K562 (cell line): Measurements from ENCODE around the gene EHMT2. TPM values are rescaled to one million over a fixed set of nuclear protein-coding genes. Genes with fewer than 3 reads are reported as not detected.

Experiments
- BMI1 ChIP-seq: fragments of 150-350 bp; IDR thresholded peaks from 2 replicates; pipeline ENCODE4 v1.6.1; 2014; ENCODE audit warnings: low read length
- CBX5 ChIP-seq: IDR thresholded peaks from 2 replicates; pipeline ENCODE4 v1.6.1; 2014; ENCODE audit warnings: low read depth, borderline replicate concordance
- CCAR2 ChIP-seq: fragments of 200-400 bp; formaldehyde crosslinking; IDR thresholded peaks from 2 replicates; pipeline ENCODE4 v1.6.1; 2017; ENCODE audit warnings: mild to moderate bottlenecking, low read depth, low read length
- CXXC5 ChIP-seq: fragments of 250-450 bp; sonication (Bioruptor Pico); IDR thresholded peaks from 2 replicates; pipeline ENCODE4 v1.8.0; 2022; ENCODE audit warnings: inconsistent platforms, mild to moderate bottlenecking, moderate library complexity
- DPF2 ChIP-seq: fragments of 450-650 bp; IDR thresholded peaks from 2 replicates; pipeline ENCODE4 v1.6.1; 2016
- FOXP1 ChIP-seq: sonication (generic); formaldehyde crosslinking; IDR thresholded peaks from 2 replicates; pipeline ENCODE4 v1.8.0; 2022; ENCODE audit warnings: mild to moderate bottlenecking, missing genetic modification reagents
- GABPB2 ChIP-seq: fragments of 250-450 bp; sonication (Bioruptor Pico); conservative IDR thresholded peaks from 2 replicates; pipeline ENCODE4 v1.5.1; 2021; ENCODE audit warnings: mild to moderate bottlenecking
- HDAC6 ChIP-seq: IDR thresholded peaks from 2 replicates; pipeline ENCODE4 v1.6.1; 2012; ENCODE audit warnings: low read depth, mild to moderate bottlenecking, control low read depth, inconsistent platforms, low read length, moderate library complexity
- KLF6 ChIP-seq: fragments of 250-450 bp; sonication (Bioruptor Pico); IDR thresholded peaks from 2 replicates; pipeline ENCODE4 v1.4.0; 2020; ENCODE audit warnings: mild to moderate bottlenecking, moderate library complexity, borderline replicate concordance
- L3MBTL2 ChIP-seq: fragments of 450-650 bp; IDR thresholded peaks from 2 replicates; pipeline ENCODE4 v1.6.1; 2016; ENCODE audit warnings: mild to moderate bottlenecking, moderate library complexity
- LCOR ChIP-seq: sonication (generic); formaldehyde crosslinking; IDR thresholded peaks from 2 replicates; pipeline ENCODE4 v1.8.0; 2022; ENCODE audit warnings: mild to moderate bottlenecking, missing genetic modification reagents
- MTA1 ChIP-seq: fragments of 450-650 bp; IDR thresholded peaks from 2 replicates; pipeline ENCODE4 v1.6.1; 2017; ENCODE audit warnings: borderline replicate concordance
- NONO ChIP-seq, 2 experiments: fragments of 200-400 bp in 1 of 2; fragments of 450-650 bp in 1 of 2; formaldehyde crosslinking in 1 of 2; IDR thresholded peaks; 2 replicates each; pipeline ENCODE4 v1.6.1; 2017; ENCODE audit warnings: low read depth in 2 of 2, mild to moderate bottlenecking in 2 of 2, moderate library complexity in 2 of 2, low read length in 1 of 2
- POLR2H ChIP-seq: IDR thresholded peaks from 2 replicates; pipeline ENCODE4 v1.6.1; 2016; ENCODE audit warnings: missing genetic modification characterization, low read depth, mild to moderate bottlenecking, control low read depth, missing compliant biosample characterization, moderate library complexity
- RB1 ChIP-seq: fragments of 450-650 bp; IDR thresholded peaks from 2 replicates; pipeline ENCODE4 v1.6.1; 2017; ENCODE audit warnings: low read depth, mild to moderate bottlenecking
- RNF2 ChIP-seq: sonication (generic); IDR thresholded peaks from 2 replicates; pipeline ENCODE4 v1.6.1; 2016
- SAFB2 ChIP-seq: fragments of 200-400 bp; formaldehyde crosslinking; IDR thresholded peaks from 2 replicates; pipeline ENCODE4 v1.6.1; 2018; ENCODE audit warnings: borderline replicate concordance, low read length, low read depth, moderate library complexity; ENCODE audit not compliant: severe bottlenecking
- ZBTB17 ChIP-seq: fragments of 450-650 bp; formaldehyde crosslinking; IDR thresholded peaks from 2 replicates; pipeline ENCODE4 v1.4.0; 2020; ENCODE audit warnings: mild to moderate bottlenecking
- ZFP30 ChIP-seq: fragments of 250-450 bp; sonication (Bioruptor Pico); IDR thresholded peaks from 2 replicates; pipeline ENCODE4 v1.8.0; 2022; ENCODE audit warnings: moderate library complexity, mild to moderate bottlenecking, inconsistent platforms, borderline replicate concordance
- ZFX ChIP-seq: sonication (generic); formaldehyde crosslinking; IDR thresholded peaks from 2 replicates; pipeline ENCODE4 v1.8.0; 2022; ENCODE audit warnings: mild to moderate bottlenecking, missing genetic modification reagents, moderate library complexity
- ZNF445 ChIP-seq: fragments of 250-450 bp; sonication (Bioruptor Pico); IDR thresholded peaks from 2 replicates; pipeline ENCODE4 v1.4.0; 2020; ENCODE audit warnings: low read depth, mild to moderate bottlenecking, moderate library complexity
- ZNF589 ChIP-seq: fragments of 200-800 bp; sonication (Bioruptor generic); IDR thresholded peaks from 2 replicates; pipeline ENCODE4 v1.6.1; 2016; ENCODE audit warnings: low read depth, missing genetic modification characterization, missing compliant biosample characterization
- ZNF695 ChIP-seq: fragments of 450-650 bp; formaldehyde crosslinking; IDR thresholded peaks from 2 replicates; pipeline ENCODE4 v1.4.0; 2020; ENCODE audit warnings: mild to moderate bottlenecking, moderate library complexity
- ZNF77 ChIP-seq: fragments of 250-450 bp; sonication (Bioruptor Pico); IDR thresholded peaks from 2 replicates; pipeline ENCODE4 v1.5.0; 2020
- polyA plus RNA-seq, 8 experiments: library from polyadenylated mRNA; depleted of rRNA in 4 of 8; stranded (reverse) in 5 of 8; unstranded in 3 of 8; fragments of >200 nt; fragmentation: Nextera tagmentation in 2 of 8; fragmentation: Illumina TruSeq in 1 of 8; extraction: Ambion mirVana in 2 of 8; extraction: Trizol in 1 of 8; gene quantifications; 2 replicates each; pipeline versions ENCODE4 v1.2.1 to v1.2.3, GENCODE V29; 2011 to 2014; ENCODE audit warnings: inconsistent platforms in 1 of 8, missing spikeins in 1 of 8
- total RNA-seq, 7 experiments: library from RNA; depleted of rRNA in 6 of 7; stranded (reverse); fragments of >200 nt in 6 of 7; fragmentation: Illumina TruSeq in 2 of 7; extraction: Trizol in 2 of 7; gene quantifications; 2 replicates each; pipeline versions ENCODE4 v1.2.1 to v1.2.3, GENCODE V29; 2011 to 2021; ENCODE audit warnings: low replicate concordance in 1 of 7
- TF ChIP-seq, protein P1 (sequence below): fragments of 450-650 bp; IDR thresholded peaks from 2 replicates; pipeline ENCODE4 v1.6.1; 2014; ENCODE audit warnings: low read depth, mild to moderate bottlenecking, moderate library complexity, borderline replicate concordance
- TF ChIP-seq, protein P2 (sequence below): fragments of 450-650 bp; IDR thresholded peaks from 2 replicates; pipeline ENCODE4 v1.6.1; 2017; ENCODE audit warnings: mild to moderate bottlenecking, moderate library complexity
- TF ChIP-seq, protein P3 (sequence below): fragments of 250-450 bp; sonication (Bioruptor Pico); IDR thresholded peaks from 2 replicates; pipeline ENCODE4 v1.4.0; 2020; ENCODE audit warnings: borderline replicate concordance

EHMT2 gene
- total and polyA plus RNA-seq, 9 of the 15 experiments (the other 6 are each of a cell fraction or from before 2014, with no cell fraction given) = 2.1 to 63.8 (median 38.5) TPM

DNA sequence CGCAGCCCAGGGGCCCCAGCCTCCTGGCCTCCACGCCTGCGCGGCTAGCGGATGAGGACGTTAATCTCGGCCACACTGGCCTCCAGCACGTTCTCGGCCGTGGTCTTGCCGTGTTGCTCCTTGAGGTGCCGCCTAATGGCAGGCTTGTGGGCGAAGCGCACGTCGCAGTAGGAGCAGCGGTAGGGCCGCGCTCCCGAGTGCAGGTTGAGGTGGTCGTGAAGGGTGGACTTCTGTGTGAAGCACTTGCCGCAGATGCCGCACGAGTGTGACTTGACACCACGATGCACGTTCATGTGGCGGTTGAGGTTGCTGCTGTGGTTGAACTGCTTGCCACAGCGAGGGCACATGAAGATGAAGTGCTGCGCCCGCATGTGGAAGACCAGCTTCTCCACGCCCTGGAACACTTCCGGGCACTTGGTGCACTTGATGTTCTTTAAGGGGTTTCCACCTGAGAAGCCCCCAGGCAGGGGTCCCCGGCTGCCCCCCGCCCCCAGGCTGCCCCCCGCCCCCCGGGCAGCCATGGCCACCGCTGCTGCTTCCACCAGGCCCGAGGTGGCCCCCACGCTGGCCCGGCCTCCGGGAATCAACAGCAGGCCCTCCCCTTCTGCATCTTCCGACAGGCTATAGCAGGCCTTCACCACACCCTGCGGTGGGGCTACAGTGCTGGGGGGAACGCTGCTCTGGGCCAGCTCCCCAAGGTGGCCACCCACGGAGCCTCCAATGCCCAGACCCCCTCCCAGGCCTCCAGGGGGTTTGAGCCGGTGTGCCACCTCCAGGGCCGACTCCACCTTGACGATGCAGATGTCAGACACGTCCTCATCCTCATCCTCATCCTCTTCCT is 2.6 kb upstream of the EHMT2 start (continued):
- TF ChIP-seq ZNF695 = no peak
- TF ChIP-seq L3MBTL2 = 0 out of 2 replicates have a peak, but pooled peaks have one; percentile 18
- TF ChIP-seq CCAR2 = no peak
- TF ChIP-seq KLF6 (CRISPR knock-in tag) = no peak
- TF ChIP-seq DPF2 = no peak
- TF ChIP-seq, protein P1, sequence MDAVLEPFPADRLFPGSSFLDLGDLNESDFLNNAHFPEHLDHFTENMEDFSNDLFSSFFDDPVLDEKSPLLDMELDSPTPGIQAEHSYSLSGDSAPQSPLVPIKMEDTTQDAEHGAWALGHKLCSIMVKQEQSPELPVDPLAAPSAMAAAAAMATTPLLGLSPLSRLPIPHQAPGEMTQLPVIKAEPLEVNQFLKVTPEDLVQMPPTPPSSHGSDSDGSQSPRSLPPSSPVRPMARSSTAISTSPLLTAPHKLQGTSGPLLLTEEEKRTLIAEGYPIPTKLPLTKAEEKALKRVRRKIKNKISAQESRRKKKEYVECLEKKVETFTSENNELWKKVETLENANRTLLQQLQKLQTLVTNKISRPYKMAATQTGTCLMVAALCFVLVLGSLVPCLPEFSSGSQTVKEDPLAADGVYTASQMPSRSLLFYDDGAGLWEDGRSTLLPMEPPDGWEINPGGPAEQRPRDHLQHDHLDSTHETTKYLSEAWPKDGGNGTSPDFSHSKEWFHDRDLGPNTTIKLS = no peak
- TF ChIP-seq, protein P2, sequence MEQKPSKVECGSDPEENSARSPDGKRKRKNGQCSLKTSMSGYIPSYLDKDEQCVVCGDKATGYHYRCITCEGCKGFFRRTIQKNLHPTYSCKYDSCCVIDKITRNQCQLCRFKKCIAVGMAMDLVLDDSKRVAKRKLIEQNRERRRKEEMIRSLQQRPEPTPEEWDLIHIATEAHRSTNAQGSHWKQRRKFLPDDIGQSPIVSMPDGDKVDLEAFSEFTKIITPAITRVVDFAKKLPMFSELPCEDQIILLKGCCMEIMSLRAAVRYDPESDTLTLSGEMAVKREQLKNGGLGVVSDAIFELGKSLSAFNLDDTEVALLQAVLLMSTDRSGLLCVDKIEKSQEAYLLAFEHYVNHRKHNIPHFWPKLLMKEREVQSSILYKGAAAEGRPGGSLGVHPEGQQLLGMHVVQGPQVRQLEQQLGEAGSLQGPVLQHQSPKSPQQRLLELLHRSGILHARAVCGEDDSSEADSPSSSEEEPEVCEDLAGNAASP = no peak
- TF ChIP-seq BMI1 = no peak
- TF ChIP-seq CXXC5 (CRISPR knock-in tag) = peak; percentile 13; the same call in 1 of the 2 replicates
- TF ChIP-seq FOXP1 (CRISPR knock-in tag) = no peak
- TF ChIP-seq HDAC6 = no peak
- TF ChIP-seq ZFP30 = no peak
- no peak for TF ChIP-seq NONO (IDR thresholded peaks at IDR 0.05; ENCODE audit: low read depth in 2 of 2, low read length in 1 of 2)
- TF ChIP-seq, protein P3, sequence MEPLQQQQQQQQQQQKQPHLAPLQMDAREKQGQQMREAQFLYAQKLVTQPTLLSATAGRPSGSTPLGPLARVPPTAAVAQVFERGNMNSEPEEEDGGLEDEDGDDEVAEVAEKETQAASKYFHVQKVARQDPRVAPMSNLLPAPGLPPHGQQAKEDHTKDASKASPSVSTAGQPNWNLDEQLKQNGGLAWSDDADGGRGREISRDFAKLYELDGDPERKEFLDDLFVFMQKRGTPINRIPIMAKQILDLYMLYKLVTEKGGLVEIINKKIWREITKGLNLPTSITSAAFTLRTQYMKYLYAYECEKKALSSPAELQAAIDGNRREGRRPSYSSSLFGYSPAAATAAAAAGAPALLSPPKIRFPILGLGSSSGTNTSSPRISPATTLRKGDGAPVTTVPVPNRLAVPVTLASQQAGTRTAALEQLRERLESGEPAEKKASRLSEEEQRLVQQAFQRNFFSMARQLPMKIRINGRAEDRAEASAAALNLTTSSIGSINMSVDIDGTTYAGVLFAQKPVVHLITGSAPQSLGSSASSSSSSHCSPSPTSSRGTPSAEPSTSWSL (CRISPR knock-in tag) = no peak
- TF ChIP-seq LCOR (CRISPR knock-in tag) = no peak
- TF ChIP-seq RNF2 = no peak
- TF ChIP-seq ZNF445 (CRISPR knock-in tag) = no peak
- TF ChIP-seq POLR2H (tag) = no peak
- TF ChIP-seq ZBTB17 (CRISPR knock-in tag) = no peak
- TF ChIP-seq ZNF589 (CRISPR knock-in tag) = no peak
- TF ChIP-seq SAFB2 = no peak
- no peak for TF ChIP-seq GABPB2 (CRISPR knock-in tag)
- TF ChIP-seq ZFX (CRISPR knock-in tag) = peak; percentile 43
- no peak for TF ChIP-seq ZNF77 (CRISPR knock-in tag)
- TF ChIP-seq CBX5 = no peak
- no peak for TF ChIP-seq MTA1
- TF ChIP-seq RB1 = no peak
